Spleen (tissue), 7 donors: Measurements from ENCODE around the gene PTPRN2.

ENCODE experiments used
- CTCF ChIP-seq, 11 experiments: fragments of 200-600 bp in 7 of 11; fragments of 450-650 bp in 4 of 11; sonication (generic) in 4 of 11; IDR thresholded peaks in 8 of 11; conservative IDR thresholded peaks in 3 of 11; 1 replicate in 7 of 11; 2 replicates in 4 of 11; pipeline versions ENCODE4 v1.4.0 to v1.8.0; 2016 to 2021; ENCODE audit warnings: antibody characterized with exemption in 11 of 11, inconsistent platforms in 4 of 11, mild to moderate bottlenecking in 1 of 11
- POLR2A ChIP-seq, 3 donors: fragments of 450-650 bp; IDR thresholded peaks; one replicate each; pipeline ENCODE4 v1.5.1; 2017; ENCODE audit warnings: antibody characterized with exemption in 3 of 3, mild to moderate bottlenecking in 1 of 3
- donor health status: DM: no; HTN: no; CAD: no; lungs with moderate emphysema.
- donor health status: DM: no; HTN: no; CAD: no.
- donor health status: DM: no; HTN: no; CAD: no.

- TF ChIP-seq CTCF (IDR thresholded peaks at IDR 0.05 in 8 of 11, conservative IDR thresholded peaks at IDR 0.05 in 3 of 11): no peak
- TF ChIP-seq POLR2A (IDR thresholded peaks at IDR 0.05): no peak
Measured at GRCh38 chr7:157502701-157503111, 1084.9 kb downstream of the PTPRN2 start.
